Spinal cord (tissue), 10 donors: ENCODE results near the gene NDUFB10. TPM values are rescaled to one million over a fixed set of nuclear protein-coding genes. Genes with fewer than 3 reads are reported as not detected.
"Not testable (repeated sequence)": the region's sequence is repeated elsewhere in the genome, so short reads cannot be mapped to it uniquely, and the experiment has no call there.

Experiments used
- DNase-seq, 6 donors: peaks; one replicate each; pipeline versions ENCODE4 v3.0.0 to v3.0.0-alpha.2; 2013 to 2015; ENCODE audit warnings: low spot score in 6 of 6, low read depth in 4 of 6
- H3K27ac ChIP-seq: one replicate; pipeline ENCODE4 v1.5.1; 2013; ENCODE audit warnings: low read depth, low read length, control low read depth
- H3K27me3 ChIP-seq: one replicate; pipeline ENCODE4 v1.6.1; 2013; ENCODE audit warnings: low read length; ENCODE audit not compliant: control insufficient read depth, insufficient read depth
- H3K36me3 ChIP-seq: one replicate; pipeline ENCODE4 v1.6.1; 2013; ENCODE audit warnings: low read length; ENCODE audit not compliant: control insufficient read depth, insufficient read depth
- H3K4me1 ChIP-seq: one replicate; pipeline ENCODE4 v1.6.1; 2013; ENCODE audit warnings: low read length; ENCODE audit not compliant: control insufficient read depth, insufficient read depth
- H3K4me3 ChIP-seq: one replicate; pipeline ENCODE4 v1.5.1; 2013; ENCODE audit warnings: low read depth, low read length, control low read depth
- H3K9me3 ChIP-seq: one replicate; pipeline ENCODE4 v1.6.1; 2013; ENCODE audit warnings: low read length; ENCODE audit not compliant: control insufficient read depth, insufficient read depth
- WGBS: methylation state at CpG from one replicate; pipeline ENCODE4 v1.1.5; 2013; ENCODE audit warnings: missing lambda C conversion rate; ENCODE audit not compliant: insufficient coverage; 5-methylcytosine and 5-hydroxymethylcytosine counted together
- polyA plus RNA-seq, 2 donors: library from polyadenylated mRNA; unstranded; fragments of 120-200 nt; gene quantifications; one replicate each; pipeline ENCODE4 v1.2.1, GENCODE V29; 2013; ENCODE audit not compliant: insufficient read length in 2 of 2
- total RNA-seq, 2 donors: library from RNA; depleted of rRNA in 1 of 2; stranded (reverse); fragments of 120-200 nt in 1 of 2; fragments of >200 nt in 1 of 2; gene quantifications; one replicate each; pipeline versions ENCODE4 v1.2.3 to v1.2.4, GENCODE V29; 2013 to 2014
- donor health status: healthy.

Gene NDUFB10
- total and polyA plus RNA-seq, 4 donors, result 78.7 to 178 (median 158) TPM

GRCh38 chr16:1915732-1916639, 43.4 kb upstream of the NDUFB10 start:
- Histone ChIP-seq H3K4me1 (peaks cover 15% of the 10 kb centered on the region), H3K36me3 (no peaks in the 10 kb centered on the region), H3K27me3 (peaks cover 68% of the 10 kb centered on the region), H3K9me3 (no peaks in the 10 kb centered on the region), H3K27ac (no peak overlapping the region), H3K4me3 (no peak overlapping the region)
- WGBS, result 53% methylated on average over 25 of the region's 25 CpGs
- DNase-seq, result no peak

- 0% methylated on average over 2 of the region's 5 CpGs for WGBS
- peaks cover 15% of the 10 kb centered on the region for H3K4me1 ChIP-seq
- no peak overlapping the region for H3K4me3 ChIP-seq
- DNase-seq, result no peak
- H3K36me3 ChIP-seq, result no peaks in the 10 kb centered on the region
- H3K27ac ChIP-seq, result no peak overlapping the region
- peaks cover 74% of the 10 kb centered on the region for H3K27me3 ChIP-seq
- no peaks in the 10 kb centered on the region for H3K9me3 ChIP-seq
Observed at GRCh38 chr16:1916640-1916990, 42.7 kb upstream of the NDUFB10 start.

DNA sequence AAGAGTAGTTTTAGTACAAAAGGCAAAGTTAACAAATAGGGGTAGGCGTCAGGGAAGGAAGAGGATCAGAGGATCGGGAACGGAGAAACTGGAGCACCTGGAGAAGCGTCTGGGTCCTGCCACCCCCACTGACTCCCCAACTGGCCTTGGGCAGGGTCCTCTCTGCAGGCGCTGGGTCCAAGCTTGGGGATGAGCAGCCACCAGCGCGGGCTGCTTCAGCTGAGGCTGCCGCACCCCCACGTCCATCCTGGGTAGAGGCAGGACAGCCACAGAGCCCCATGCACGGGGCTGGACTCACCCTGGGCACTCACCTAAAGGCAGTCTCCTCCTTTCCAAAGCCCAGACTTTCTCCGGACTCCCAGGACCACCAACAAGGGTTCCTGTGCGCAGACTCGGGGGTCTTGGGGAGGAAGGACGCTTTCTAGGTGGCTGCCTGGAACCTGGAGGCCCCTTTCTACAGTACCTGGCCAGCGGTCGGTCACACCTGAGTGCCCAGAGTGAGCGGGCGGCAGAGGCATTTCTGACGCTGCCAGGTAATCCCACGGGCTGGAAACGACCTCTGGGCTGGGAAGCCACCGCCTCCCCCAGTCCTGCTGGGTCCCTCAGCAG, 42.2 kb upstream of the NDUFB10 start:
- no peaks in the 10 kb centered on the region for H3K9me3 ChIP-seq
- 6% methylated on average over 19 of the region's 22 CpGs for WGBS
- no peak for DNase-seq
- H3K27me3 ChIP-seq, result peaks cover 79% of the 10 kb centered on the region
- H3K4me3 ChIP-seq, result no peak overlapping the region
- H3K27ac ChIP-seq, result no peak overlapping the region
- H3K36me3 ChIP-seq, result no peaks in the 10 kb centered on the region
- peaks cover 15% of the 10 kb centered on the region for H3K4me1 ChIP-seq

DNA sequence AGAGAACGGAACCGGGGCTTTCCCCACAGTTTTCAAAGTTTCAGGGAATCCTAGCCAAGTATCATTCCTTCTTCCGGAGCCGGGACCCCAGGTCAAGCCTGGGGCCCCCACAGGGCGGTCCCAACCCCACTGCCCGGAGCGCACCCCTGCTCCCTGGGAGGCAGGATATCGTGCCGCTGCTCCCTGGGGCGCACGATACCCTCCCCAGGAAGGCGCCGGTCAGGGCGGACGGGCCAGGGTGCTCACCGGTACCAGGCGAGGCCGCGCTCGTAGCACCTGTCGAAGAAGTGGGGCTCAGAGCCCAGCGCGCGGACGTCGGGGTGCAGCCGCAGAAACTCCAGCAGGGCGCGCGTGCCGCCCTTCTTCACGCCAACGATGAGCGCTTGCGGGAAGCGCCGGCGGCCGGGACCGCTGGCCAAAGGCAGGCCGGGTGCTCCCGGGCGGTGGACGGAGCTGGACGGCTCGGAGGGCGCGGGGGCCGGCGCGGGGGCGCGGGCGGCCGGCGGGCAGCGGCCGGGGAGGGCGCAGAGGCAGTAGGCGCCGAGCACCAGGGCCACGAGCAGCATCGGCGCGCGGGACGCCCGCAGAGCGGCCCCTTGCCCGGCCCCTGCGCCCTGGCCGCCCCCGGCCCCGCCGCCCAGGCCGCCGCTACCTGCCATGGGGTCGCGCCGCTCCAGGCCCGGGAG, 41.5 kb upstream of the NDUFB10 start:
- Histone ChIP-seq H3K36me3 (no peaks in the 10 kb centered on the region), H3K27me3 (peaks cover 86% of the 10 kb centered on the region), H3K9me3 (no peaks in the 10 kb centered on the region), H3K4me3 (no peak overlapping the region), H3K4me1 (peaks cover 15% of the 10 kb centered on the region), H3K27ac (no peak overlapping the region)
- WGBS, result under 1% methylated on average over 81 of the region's 81 CpGs
- DNase-seq, result no peak

GRCh38 chr16:1918351-1919326, 40.7 kb upstream of the NDUFB10 start, which contains the start of gene HS3ST6:
TSS of gene HS3ST6 (minus strand) at chr16:1918415. CDS start at chr16:1918323, 92 bp downstream.
- no peak within 1 kb of the TSS for H3K27ac ChIP-seq
- DNase-seq, result no peak
- 4% methylated on average over 49 of the region's 71 CpGs for WGBS
- peaks cover 19% of the 10 kb centered on the region for H3K4me1 ChIP-seq
- H3K9me3 ChIP-seq, result no peaks in the 10 kb centered on the region
- no peak within 1 kb of the TSS for H3K4me3 ChIP-seq
- H3K27me3 ChIP-seq, result peaks cover 92% of the 10 kb centered on the region
- no peaks in the 10 kb centered on the region for H3K36me3 ChIP-seq

DNA sequence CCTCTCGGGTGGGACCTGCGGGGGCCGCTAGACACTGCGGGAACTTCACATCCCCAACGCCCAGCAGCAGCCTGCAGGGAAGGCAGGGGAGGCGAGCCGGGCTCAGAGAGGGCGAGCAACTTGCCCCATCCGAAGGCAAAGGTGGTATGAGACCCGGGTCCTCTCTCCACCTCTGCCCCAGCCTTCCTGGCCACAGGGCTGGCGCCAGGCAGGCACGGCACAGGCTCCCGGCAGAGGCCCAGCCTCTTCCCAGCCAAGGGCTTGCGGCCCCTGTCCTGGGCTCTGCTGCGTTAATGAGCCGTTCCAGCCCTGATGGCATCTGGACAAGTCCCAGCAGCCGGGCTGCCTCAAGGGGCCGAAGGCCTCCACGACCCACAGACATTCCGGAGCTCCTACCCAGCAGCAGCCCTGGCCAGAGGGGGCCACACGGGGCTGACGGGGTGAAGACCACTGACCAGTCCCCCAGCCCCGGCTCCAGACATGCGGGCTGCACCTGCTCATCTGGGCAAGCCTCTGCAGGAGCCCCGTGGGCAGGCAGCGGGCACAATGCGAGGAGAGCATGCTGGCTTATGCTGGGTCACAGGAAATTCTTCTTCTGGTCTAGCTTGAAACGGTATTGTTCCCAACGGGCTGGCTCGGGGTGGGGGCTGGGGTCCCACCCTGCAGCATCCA, 39.9 kb upstream of the NDUFB10 start:
- Histone ChIP-seq H3K27ac (no peak overlapping the region), H3K4me3 (no peak overlapping the region), H3K4me1 (peaks cover 21% of the 10 kb centered on the region), H3K27me3 (peaks cover 92% of the 10 kb centered on the region), H3K9me3 (no peaks in the 10 kb centered on the region), H3K36me3 (no peaks in the 10 kb centered on the region)
- no peak for DNase-seq
- WGBS, result 33% methylated on average over 30 of the region's 30 CpGs

DNA sequence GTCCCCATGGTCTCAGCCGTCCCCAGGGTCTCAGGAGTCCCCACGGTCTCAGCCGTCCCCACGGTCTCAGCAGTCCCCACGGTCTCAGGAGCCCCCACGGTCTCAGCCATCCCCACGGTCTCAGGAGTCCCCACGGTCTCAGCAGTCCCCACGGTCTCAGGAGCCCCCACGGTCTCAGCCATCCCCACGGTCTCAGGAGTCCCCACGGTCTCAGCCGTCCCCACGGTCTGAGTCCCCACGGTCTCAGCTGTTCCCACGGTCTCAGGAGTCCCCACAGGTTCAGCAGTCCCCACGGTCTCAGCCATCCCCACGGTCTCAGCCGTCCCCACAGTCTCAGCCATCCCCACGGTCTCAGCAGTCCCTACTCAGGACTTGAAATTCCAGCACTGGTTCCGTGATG, 39.2 kb upstream of the NDUFB10 start:
- WGBS, result 68% methylated on average over 20 of the region's 21 CpGs
- not testable (repeated sequence) for H3K4me3 ChIP-seq, H3K36me3 ChIP-seq, H3K27ac ChIP-seq, DNase-seq, H3K9me3 ChIP-seq
- Histone ChIP-seq H3K27me3 (peaks cover 89% of the 10 kb centered on the region), H3K4me1 (peaks cover 21% of the 10 kb centered on the region)

DNA sequence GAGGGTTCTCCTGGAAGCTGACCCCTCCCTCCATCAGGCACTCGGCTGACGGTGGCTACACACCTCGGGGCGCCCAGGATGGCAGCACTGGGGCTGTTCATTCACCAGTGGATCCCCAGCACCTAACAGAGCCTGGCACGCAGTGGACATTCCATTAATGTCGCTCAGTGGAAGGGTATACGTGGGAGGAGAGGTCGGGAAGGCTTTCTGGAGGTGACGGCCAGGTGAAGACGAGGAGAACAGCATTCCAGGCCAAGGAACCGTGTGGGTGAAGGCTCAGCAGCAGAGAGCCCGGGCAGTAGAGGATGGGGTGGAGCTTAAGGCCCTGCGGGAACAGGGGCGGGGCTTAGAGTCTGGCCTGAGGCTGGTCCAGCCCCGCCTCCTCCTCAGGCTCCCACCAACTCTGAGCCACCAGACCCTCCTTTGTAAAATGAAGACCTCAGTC, 38.6 kb upstream of the NDUFB10 start:
- 13% methylated on average over 14 of the region's 15 CpGs for WGBS
- peak in 2 of 6 donors; percentile 23 to 38 for DNase-seq
- Histone ChIP-seq H3K27ac (no peak overlapping the region), H3K27me3 (peaks cover 84% of the 10 kb centered on the region), H3K4me1 (peaks cover 21% of the 10 kb centered on the region), H3K9me3 (no peaks in the 10 kb centered on the region), H3K4me3 (no peak overlapping the region), H3K36me3 (no peaks in the 10 kb centered on the region)
